HG03571 (cell line): Measurements from ENCODE around the gene KIAA1586.
A peak's percentile ranks its signal among the peaks of the same experiment; 100 is the strongest.
"Not testable (repeated sequence)": the region's sequence is repeated elsewhere in the genome, so short reads cannot be mapped to it uniquely, and the experiment has no call there.

ENCODE experiments used
- ATAC-seq: cut with Tn5 transposase; IDR thresholded peaks from one replicate; pipeline ENCODE4 v1.9.1; 2021; ENCODE audit not compliant: unreplicated experiment

KIAA1586 gene

GRCh38 chr6:57044568-57044967 lies 1.9 kb upstream of the KIAA1586 start:
- no peak for ATAC-seq

GRCh38 chr6:57047257-57047585 lies 728 bp downstream of the KIAA1586 start:
- peak; percentile 20 for ATAC-seq

GRCh38 chr6:57047859-57048258 lies 1.4 kb downstream of the KIAA1586 start:
- not testable (repeated sequence) for ATAC-seq

GRCh38 chr6:57048577-57048976 lies 2.1 kb downstream of the KIAA1586 start:
- ATAC-seq, result no peak

- ATAC-seq, result no peak
Measured at GRCh38 chr6:57063847-57064246, 17.4 kb downstream of the KIAA1586 start.

GRCh38 chr6:57064809-57065208 lies 18.3 kb downstream of the KIAA1586 start:
- no peak for ATAC-seq

GRCh38 chr6:57068061-57068460 lies 21.6 kb downstream of the KIAA1586 start:
- no peak for ATAC-seq

GRCh38 chr6:57069228-57069627 lies 22.7 kb downstream of the KIAA1586 start:
- ATAC-seq, result no peak

- no peak for ATAC-seq
Measured at GRCh38 chr6:57069920-57070331, 23.4 kb downstream of the KIAA1586 start.

GRCh38 chr6:57072108-57072507 lies 25.6 kb downstream of the KIAA1586 start:
- ATAC-seq, result no peak

- ATAC-seq, result no peak
Measured at GRCh38 chr6:57074383-57074782, 27.9 kb downstream of the KIAA1586 start.

GRCh38 chr6:57075092-57075491 lies 28.6 kb downstream of the KIAA1586 start:
- ATAC-seq, result no peak

GRCh38 chr6:57078531-57079207 lies 32.2 kb downstream of the KIAA1586 start:
- no peak for ATAC-seq

GRCh38 chr6:57085471-57085870 lies 39.0 kb downstream of the KIAA1586 start:
- ATAC-seq, result no peak

GRCh38 chr6:57086843-57087242 lies 40.4 kb downstream of the KIAA1586 start:
- no peak for ATAC-seq

GRCh38 chr6:57087916-57088315 lies 41.4 kb downstream of the KIAA1586 start:
- no peak for ATAC-seq

GRCh38 chr6:57089265-57089664 lies 42.8 kb downstream of the KIAA1586 start:
- ATAC-seq, result no peak

- ATAC-seq, result peak; percentile 91
Measured at GRCh38 chr6:57089687-57090457, 43.4 kb downstream of the KIAA1586 start, which contains the start of gene ZNF451. TSS of gene ZNF451 (plus strand) at chr6:57090188. CDS start at chr6:57090254, 66 bp downstream.

GRCh38 chr6:57090458-57091067 lies 44.1 kb downstream of the KIAA1586 start:
- ATAC-seq, result peak; percentile 8

- ATAC-seq, result not testable (repeated sequence)
Measured at GRCh38 chr6:57091375-57091774, 44.9 kb downstream of the KIAA1586 start.

GRCh38 chr6:57094689-57095088 lies 48.2 kb downstream of the KIAA1586 start:
- ATAC-seq, result no peak

- ATAC-seq, result no peak
Measured at GRCh38 chr6:57097596-57097995, 51.1 kb downstream of the KIAA1586 start.
